T-cell (primary cell): ENCODE results near the gene IL1RN. TPM values are rescaled to one million over a fixed set of nuclear protein-coding genes. Genes with fewer than 3 reads are reported as not detected.

Experiments
- ATAC-seq, 4 experiments: fragments of 200-7000 bp in 3 of 4; fragments of 150-1000 bp in 1 of 4; cut with Tn5 transposase; replicated peaks in 1 of 4; 1 replicate in 3 of 4; 2 replicates in 1 of 4; pipeline ENCODE4 v1.10.0; 2021; ENCODE audit warnings: moderate library complexity in 3 of 4, mild to moderate bottlenecking in 2 of 4, moderate number of reproducible peaks in 1 of 4
- CTCF ChIA-PET, 2 donors: fragments of 300-600 bp; sonication (Branson Sonifier 250); formaldehyde crosslinking; loops; one replicate each; lab custom pipeline; 2022; ENCODE audit warnings: antibody characterized with exemption in 2 of 2; lab: Charles Lee
- POLR2A ChIA-PET, 2 donors: fragments of 300-600 bp; sonication (Branson Sonifier 250); formaldehyde crosslinking; loops; one replicate each; lab custom pipeline; 2022; ENCODE audit warnings: antibody characterized with exemption in 2 of 2; lab: Charles Lee
- DNase-seq, 35 experiments: peaks; one replicate each; pipeline versions ENCODE4 v3.0.0 to v3.0.0-alpha.2; 2013 to 2023
- H3K27ac ChIP-seq: one replicate; pipeline ENCODE4 v1.5.1; 2013; ENCODE audit warnings: low read length
- H3K27me3 ChIP-seq, 2 experiments: replicated peaks in 1 of 2; 1 replicate in 1 of 2; 2 replicates in 1 of 2; pipeline versions ENCODE4 v1.6.1 to v1.7.0; 2013; ENCODE audit warnings: low read length in 1 of 2, mixed read lengths in 1 of 2; ENCODE audit not compliant: control insufficient read depth in 2 of 2, insufficient read depth in 2 of 2; ENCODE audit errors: extremely low read depth in 1 of 2
- H3K36me3 ChIP-seq, 2 donors: 1 replicate in 1 of 2; 2 replicates in 1 of 2; pipeline versions ENCODE4 v1.6.1 to v1.7.0; 2013; ENCODE audit warnings: low read length in 1 of 2; ENCODE audit not compliant: control insufficient read depth in 2 of 2, insufficient read depth in 1 of 2; ENCODE audit errors: extremely low read depth in 1 of 2
- H3K4me1 ChIP-seq, 2 experiments: 1 replicate in 1 of 2; 2 replicates in 1 of 2; pipeline versions ENCODE4 v1.6.1 to v1.7.0; 2013; ENCODE audit warnings: low read length in 2 of 2, mixed read lengths in 1 of 2; ENCODE audit not compliant: insufficient read depth in 2 of 2, control insufficient read depth in 1 of 2; ENCODE audit errors: extremely low read depth in 1 of 2
- H3K4me3 ChIP-seq, 2 donors: 1 replicate in 1 of 2; 2 replicates in 1 of 2; pipeline versions ENCODE4 v1.5.1 to v1.7.0; 2013; ENCODE audit warnings: mild to moderate bottlenecking in 2 of 2, low read length in 1 of 2, moderate library complexity in 1 of 2; ENCODE audit not compliant: control insufficient read depth in 1 of 2; ENCODE audit errors: extremely low read depth in 1 of 2
- H3K9me3 ChIP-seq: 2 replicates; pipeline ENCODE4 v1.7.0; 2013
- H3K27ac Mint-ChIP-seq, 2 donors: one replicate each; pipeline ENCODE4 v1.8.0; 2020 to 2021; ENCODE audit warnings: mild to moderate bottlenecking in 2 of 2, mixed read lengths in 2 of 2
- H3K27me3 Mint-ChIP-seq, 2 donors: one replicate each; pipeline ENCODE4 v1.8.0; 2021 to 2022; ENCODE audit warnings: mixed read lengths in 2 of 2
- H3K36me3 Mint-ChIP-seq: one replicate; pipeline ENCODE4 v1.8.0; 2021; ENCODE audit warnings: mixed read lengths
- H3K4me1 Mint-ChIP-seq, 3 donors: one replicate each; pipeline ENCODE4 v1.8.0; 2020 to 2022; ENCODE audit warnings: mixed read lengths in 3 of 3, mild to moderate bottlenecking in 1 of 3
- H3K4me3 Mint-ChIP-seq, 3 donors: one replicate each; pipeline ENCODE4 v1.8.0; 2020 to 2022; ENCODE audit warnings: mild to moderate bottlenecking in 3 of 3, mixed read lengths in 3 of 3, moderate library complexity in 3 of 3
- H3K9me3 Mint-ChIP-seq, 3 donors: one replicate each; pipeline ENCODE4 v1.8.0; 2020 to 2022; ENCODE audit warnings: mixed read lengths in 3 of 3
- WGBS: methylation state at CpG from one replicate; pipeline ENCODE4 v1.1.5; 2013; ENCODE audit warnings: missing lambda C conversion rate; ENCODE audit not compliant: insufficient coverage; 5-methylcytosine and 5-hydroxymethylcytosine counted together
- total RNA-seq, 35 experiments: library from RNA in 6 of 35; stranded (reverse) in 6 of 35; fragments of 120-200 nt in 1 of 35; gene quantifications; one replicate each; pipeline versions ENCODE4 v1.2.1 to v1.2.4 and lab custom pipeline; 2013 to 2026

The IL1RN gene
- total RNA-seq, 5 donors from 2014 or later (not counting 1 experiment from before 2014, with no cell fraction given) = not detected

GRCh38 chr2:113102133-113102532, 25.3 kb upstream of the IL1RN start:
- ATAC-seq = no peak
- Histone ChIP-seq H3K4me3 (no peak overlapping the region), H3K9me3 (no peaks in the 10 kb centered on the region), H3K36me3 (no peaks in the 10 kb centered on the region), H3K27me3 (no peaks in the 10 kb centered on the region), H3K4me1 (peaks cover 0 to 9% of the 10 kb centered on the region in 2 experiments), H3K27ac (no peak overlapping the region)
- ChIA-PET CTCF (interaction anchor here (0.7 to 1.2 kb wide), 2 partner anchors 27 to 36 kb away, joined by 3 to 5 read pairs; no protein-coding TSS in a partner anchor), POLR2A (no interaction called here)
- no peak for DNase-seq
- no peaks in the 10 kb centered on the region for H3K27me3 Mint-ChIP-seq
- H3K4me1 Mint-ChIP-seq = peaks cover 11 to 12% (median 12%) of the 10 kb centered on the region in 3 donors
- WGBS = 86% methylated on average over 2 of the region's 2 CpGs
- no peak overlapping the region for H3K4me3 Mint-ChIP-seq
- peaks cover 5% of the 10 kb centered on the region for H3K36me3 Mint-ChIP-seq
- no peak overlapping the region for H3K27ac Mint-ChIP-seq
- peaks cover 4 to 12% (median 12%) of the 10 kb centered on the region in 3 donors for H3K9me3 Mint-ChIP-seq

- DNase-seq = no peak
- Mint-ChIP-seq H3K36me3 (no peaks in the 10 kb centered on the region), H3K27ac (no peak overlapping the region), H3K9me3 (peaks cover 0 to 6% (median 3%) of the 10 kb centered on the region in 3 donors), H3K4me1 (peaks cover 3% of the 10 kb centered on the region in 3 donors), H3K4me3 (no peak overlapping the region), H3K27me3 (peaks cover 0 to under 1% of the 10 kb centered on the region in 2 donors)
- Histone ChIP-seq H3K4me3 (no peak overlapping the region), H3K27ac (no peak overlapping the region), H3K27me3 (no peaks in the 10 kb centered on the region), H3K36me3 (no peaks in the 10 kb centered on the region), H3K4me1 (peaks cover 0 to 6% of the 10 kb centered on the region in 2 experiments), H3K9me3 (no peaks in the 10 kb centered on the region)
- CTCF ChIA-PET = interaction anchor here in 1 of 2 donors (0.7 kb wide), 1 partner anchor 12 kb away, joined by 3 read pairs; no protein-coding TSS in a partner anchor
- POLR2A ChIA-PET = interaction anchor here in 1 of 2 donors (0.7 kb wide), 1 partner anchor 335 kb away, joined by 3 read pairs; no protein-coding TSS in a partner anchor
- WGBS = 100% methylated on average over 1 of the region's 4 CpGs
- no peak for ATAC-seq
These were observed 24.1 kb upstream of the IL1RN start for GRCh38 chr2:113103277-113103676.

GRCh38 chr2:113104054-113104611, 23.3 kb upstream of the IL1RN start:
- Mint-ChIP-seq H3K4me3 (no peak overlapping the region), H3K9me3 (peaks cover 0 to 6% (median 3%) of the 10 kb centered on the region in 3 donors), H3K4me1 (no peaks in the 10 kb centered on the region), H3K27me3 (peaks cover 0 to 6% of the 10 kb centered on the region in 2 donors), H3K27ac (no peak overlapping the region), H3K36me3 (no peaks in the 10 kb centered on the region)
- H3K4me3 ChIP-seq = no peak overlapping the region
- ATAC-seq (no peak), DNase-seq (no peak)
- WGBS = 80% methylated on average over 1 of the region's 3 CpGs
- no peaks in the 10 kb centered on the region for H3K4me1 ChIP-seq
- H3K36me3 ChIP-seq = no peaks in the 10 kb centered on the region
- ChIA-PET CTCF (interaction anchor here in 1 of 2 donors (0.7 kb wide), 1 partner anchor 13 kb away, joined by 3 read pairs; no protein-coding TSS in a partner anchor), POLR2A (interaction anchor here in 1 of 2 donors (0.7 kb wide), 1 partner anchor 336 kb away, joined by 3 read pairs; no protein-coding TSS in a partner anchor)
- H3K27ac ChIP-seq = no peak overlapping the region
- H3K9me3 ChIP-seq = no peaks in the 10 kb centered on the region
- no peaks in the 10 kb centered on the region for H3K27me3 ChIP-seq

- Mint-ChIP-seq H3K4me3 (no peak overlapping the region), H3K27ac (no peak overlapping the region), H3K36me3 (no peaks in the 10 kb centered on the region), H3K9me3 (peaks cover 0 to 6% (median 3%) of the 10 kb centered on the region in 3 donors), H3K4me1 (no peaks in the 10 kb centered on the region), H3K27me3 (peaks cover 0 to 6% of the 10 kb centered on the region in 2 donors)
- CTCF ChIA-PET = interaction anchor here in 1 of 2 donors (0.6 kb wide), 1 partner anchor 1795 kb away, joined by 3 read pairs; no protein-coding TSS in a partner anchor
- no peaks in the 10 kb centered on the region for H3K36me3 ChIP-seq
- 69% methylated on average over 5 of the region's 6 CpGs for WGBS
- no peak overlapping the region for H3K4me3 ChIP-seq
- ATAC-seq = no peak
- no peak for DNase-seq
- H3K27ac ChIP-seq = no peak overlapping the region
- no peaks in the 10 kb centered on the region for H3K27me3 ChIP-seq
- no peaks in the 10 kb centered on the region for H3K9me3 ChIP-seq
- POLR2A ChIA-PET = no interaction called here
- no peaks in the 10 kb centered on the region for H3K4me1 ChIP-seq
These were observed 22.2 kb upstream of the IL1RN start for GRCh38 chr2:113105047-113105785.

GRCh38 chr2:113111121-113111520, 16.3 kb upstream of the IL1RN start:
- H3K9me3 ChIP-seq = no peaks in the 10 kb centered on the region
- Mint-ChIP-seq H3K27me3 (peaks cover 0 to 6% of the 10 kb centered on the region in 2 donors), H3K4me3 (no peak overlapping the region), H3K4me1 (peaks cover 0 to 5% (median 5%) of the 10 kb centered on the region in 3 donors), H3K9me3 (no peaks in the 10 kb centered on the region), H3K36me3 (no peaks in the 10 kb centered on the region), H3K27ac (no peak overlapping the region)
- H3K27me3 ChIP-seq = no peaks in the 10 kb centered on the region
- DNase-seq (no peak), ATAC-seq (no peak)
- 100% methylated on average over 1 of the region's 3 CpGs for WGBS
- CTCF ChIA-PET = no interaction called here
- POLR2A ChIA-PET = no interaction called here
- no peaks in the 10 kb centered on the region for H3K36me3 ChIP-seq
- no peak overlapping the region for H3K27ac ChIP-seq
- H3K4me3 ChIP-seq = no peak overlapping the region
- H3K4me1 ChIP-seq = peaks cover 8 to 9% of the 10 kb centered on the region in 2 experiments

- no peaks in the 10 kb centered on the region for H3K9me3 Mint-ChIP-seq
- no peak overlapping the region for H3K4me3 Mint-ChIP-seq
- Histone ChIP-seq H3K27ac (no peak overlapping the region), H3K9me3 (no peaks in the 10 kb centered on the region), H3K4me3 (no peak overlapping the region), H3K36me3 (no peaks in the 10 kb centered on the region), H3K4me1 (peaks cover 8 to 16% of the 10 kb centered on the region in 2 experiments), H3K27me3 (no peaks in the 10 kb centered on the region)
- H3K36me3 Mint-ChIP-seq = no peaks in the 10 kb centered on the region
- ChIA-PET CTCF (no interaction called here), POLR2A (interaction anchor here in 1 of 2 donors (0.6 kb wide), 1 partner anchor 56 kb away, joined by 3 read pairs; no protein-coding TSS in a partner anchor)
- ATAC-seq (no peak), DNase-seq (peak in 1 of 35 experiments; percentile 13)
- peaks cover 0 to 6% of the 10 kb centered on the region in 2 donors for H3K27me3 Mint-ChIP-seq
- peaks cover 4 to 11% (median 9%) of the 10 kb centered on the region in 3 donors for H3K4me1 Mint-ChIP-seq
- H3K27ac Mint-ChIP-seq = no peak overlapping the region
- 88% methylated on average over 4 of the region's 6 CpGs for WGBS
These were observed 15.5 kb upstream of the IL1RN start for GRCh38 chr2:113111823-113112287.
